Measurements from ENCODE around the gene PALM. TPM values are rescaled to one million over a fixed set of nuclear protein-coding genes. Genes with fewer than 3 reads are reported as not detected.

PALM gene
- total and polyA plus RNA-seq, 10 of the 15 experiments (the other 5 are each of a cell fraction or from before 2014, with no cell fraction given) = 0.09 to 0.95 (median 0.23) TPM; not detected in 2

DNA sequence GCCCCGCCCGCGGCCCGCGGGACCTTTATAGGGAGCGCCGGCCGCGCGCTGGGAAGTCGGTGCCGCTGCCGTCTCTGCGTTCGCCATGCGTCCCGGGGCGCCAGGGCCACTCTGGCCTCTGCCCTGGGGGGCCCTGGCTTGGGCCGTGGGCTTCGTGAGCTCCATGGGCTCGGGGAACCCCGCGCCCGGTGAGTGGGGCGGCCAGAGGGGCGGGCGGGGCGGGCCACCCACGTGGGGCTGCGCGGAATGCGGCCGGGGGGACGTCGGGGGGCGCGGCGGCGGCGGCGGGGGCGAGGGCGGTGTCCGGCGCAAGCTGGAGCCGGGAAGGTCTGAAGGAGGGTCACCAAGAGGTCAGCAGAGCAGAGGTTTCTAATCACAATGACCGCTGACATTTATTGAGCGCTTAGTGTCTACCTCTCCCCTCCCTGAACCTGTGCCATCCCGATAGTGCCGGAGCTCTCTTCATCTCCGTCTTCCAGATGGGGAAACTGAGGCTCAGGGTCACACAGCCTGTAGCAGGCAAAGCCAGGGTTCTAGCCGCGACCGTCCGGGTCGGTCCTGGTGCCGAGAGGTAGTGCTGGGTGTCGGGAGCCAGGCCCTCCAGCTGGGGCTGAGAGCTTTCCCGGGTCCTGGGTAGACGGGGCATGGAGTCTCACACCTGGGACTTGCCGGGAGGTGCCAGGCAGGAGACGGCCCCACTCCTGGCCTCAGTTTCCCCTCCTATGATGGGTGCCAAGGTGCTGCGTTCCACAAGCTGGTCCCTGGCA, 32.2 kb upstream of the PALM start, which contains the start of gene FSTL3:
FSTL3 (plus strand) TSS at position 54 of the 767 bp plus-strand sequence; CDS start at position 86, 32 bp downstream.
- ATAC-seq = no peak
- intact Hi-C loops (cut with micrococcal nuclease; ENCODE audit: unreplicated experiment) (no loop called here), in situ Hi-C loops (cut with MboI) (no loop called here)
- 27% methylated on average over 34 of the region's 63 CpGs for WGBS (ENCODE audit: insufficient coverage, insufficient replicate concordance, low lambda C conversion rate, missing lambda C conversion rate)
- ChIA-PET CTCF (interaction anchor here (1.0 to 1.9 kb wide), 2 partner anchors 42 to 57 kb away, joined by 3 to 10 read pairs; no protein-coding TSS in a partner anchor), POLR2A (interaction anchor here (0.9 kb wide), 1 partner anchor 56 kb away, joined by 3 read pairs; no protein-coding TSS in a partner anchor), SMC1A (ENCODE audit: uncharacterized antibody, unreplicated experiment) (no interaction called here), RAD21 (ENCODE audit: unreplicated experiment) (interaction anchor here (1.3 to 1.6 kb wide), 2 partner anchors 53 to 58 kb away, joined by 3 to 4 read pairs; no protein-coding TSS in a partner anchor)
- Histone ChIP-seq H3K9ac (ENCODE audit: control insufficient read depth, insufficient read depth, low read length) (no peak within 1 kb of the TSS), H3K9me3 (replicated peaks; ENCODE audit: control insufficient read depth, insufficient read depth, low read length) (no peaks in the 10 kb centered on the region), H3K36me3 (ENCODE audit: control insufficient read depth in 2 of 2, insufficient read depth in 2 of 2, low read length in 1 of 2) (no peaks in the 10 kb centered on the region), H4K20me1 (ENCODE audit: control insufficient read depth, insufficient read depth) (no peaks in the 10 kb centered on the region; the same call in 1 of the 2 replicates), H3K4me1 (ENCODE audit: control insufficient read depth, insufficient read depth, low read length) (peaks cover 22% of the 10 kb centered on the region), H3K27me3 (replicated peaks in 1 of 2; ENCODE audit: control insufficient read depth in 2 of 2, insufficient read depth in 2 of 2, low read length in 1 of 2) (no peaks in the 10 kb centered on the region), H3K4me2 (ENCODE audit: control insufficient read depth, insufficient read depth) (peak within 1 kb of the TSS; percentile 60; the same call in 1 of the 2 replicates), H3K4me3 (no peak within 1 kb of the TSS), H2AFZ (ENCODE audit: control insufficient read depth, low read depth, low read length) (no peak within 1 kb of the TSS), H3K27ac (ENCODE audit: control insufficient read depth, insufficient read depth) (no peak within 1 kb of the TSS), H3K79me2 (ENCODE audit: control insufficient read depth, insufficient read depth, low read length) (no peaks in the 10 kb centered on the region)
- DNase-seq (ENCODE audit: low read depth, low spot score) = no peak
- FAIRE-seq = no peak
- TSS peak; percentile 63 for BruUV-seq (replicated peaks)
- TF ChIP-seq MLLT1 (IDR thresholded peaks at IDR 0.05) = peak; percentile 59; the same call in 1 of the 2 replicates
- TF ChIP-seq MEF2A (IDR thresholded peaks at IDR 0.05; ENCODE audit: insufficient read depth, low read depth, low read length) = no peak
- TF ChIP-seq NR2F1 (conservative IDR thresholded peaks at IDR 0.05) = peak; percentile 49; the same call in 1 of the 2 replicates
- no peak for TF ChIP-seq TCF3 (IDR thresholded peaks at IDR 0.05; ENCODE audit: borderline replicate concordance, insufficient read depth, low read depth, low read length)
- no peak for TF ChIP-seq PAX5 (IDR thresholded peaks at IDR 0.05; ENCODE audit: borderline replicate concordance, low read depth, low read length)
- no peak for TF ChIP-seq CBX3 (IDR thresholded peaks at IDR 0.05; ENCODE audit: borderline replicate concordance, low read depth)
- no peak for TF ChIP-seq BCL11A (IDR thresholded peaks at IDR 0.05; ENCODE audit: low read depth, low read length)
- TF ChIP-seq, protein P1, sequence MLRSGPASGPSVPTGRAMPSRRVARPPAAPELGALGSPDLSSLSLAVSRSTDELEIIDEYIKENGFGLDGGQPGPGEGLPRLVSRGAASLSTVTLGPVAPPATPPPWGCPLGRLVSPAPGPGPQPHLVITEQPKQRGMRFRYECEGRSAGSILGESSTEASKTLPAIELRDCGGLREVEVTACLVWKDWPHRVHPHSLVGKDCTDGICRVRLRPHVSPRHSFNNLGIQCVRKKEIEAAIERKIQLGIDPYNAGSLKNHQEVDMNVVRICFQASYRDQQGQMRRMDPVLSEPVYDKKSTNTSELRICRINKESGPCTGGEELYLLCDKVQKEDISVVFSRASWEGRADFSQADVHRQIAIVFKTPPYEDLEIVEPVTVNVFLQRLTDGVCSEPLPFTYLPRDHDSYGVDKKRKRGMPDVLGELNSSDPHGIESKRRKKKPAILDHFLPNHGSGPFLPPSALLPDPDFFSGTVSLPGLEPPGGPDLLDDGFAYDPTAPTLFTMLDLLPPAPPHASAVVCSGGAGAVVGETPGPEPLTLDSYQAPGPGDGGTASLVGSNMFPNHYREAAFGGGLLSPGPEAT (IDR thresholded peaks at IDR 0.05; ENCODE audit: low read depth) = no peak
- TF ChIP-seq CREM (IDR thresholded peaks at IDR 0.05; ENCODE audit: low read depth) = no peak
- no peak for TF ChIP-seq IRF5 (IDR thresholded peaks at IDR 0.05; ENCODE audit: borderline replicate concordance)
- TF ChIP-seq CUX1 (IDR thresholded peaks at IDR 0.05; ENCODE audit: insufficient replicate concordance, low read depth, low read length) = no peak
- 0 out of 2 replicates have a peak, but pooled peaks have one; percentile 19 for TF ChIP-seq IKZF1 (conservative IDR thresholded peaks at IDR 0.05)
